ENCODE results near the gene SLC6A19.

DNA sequence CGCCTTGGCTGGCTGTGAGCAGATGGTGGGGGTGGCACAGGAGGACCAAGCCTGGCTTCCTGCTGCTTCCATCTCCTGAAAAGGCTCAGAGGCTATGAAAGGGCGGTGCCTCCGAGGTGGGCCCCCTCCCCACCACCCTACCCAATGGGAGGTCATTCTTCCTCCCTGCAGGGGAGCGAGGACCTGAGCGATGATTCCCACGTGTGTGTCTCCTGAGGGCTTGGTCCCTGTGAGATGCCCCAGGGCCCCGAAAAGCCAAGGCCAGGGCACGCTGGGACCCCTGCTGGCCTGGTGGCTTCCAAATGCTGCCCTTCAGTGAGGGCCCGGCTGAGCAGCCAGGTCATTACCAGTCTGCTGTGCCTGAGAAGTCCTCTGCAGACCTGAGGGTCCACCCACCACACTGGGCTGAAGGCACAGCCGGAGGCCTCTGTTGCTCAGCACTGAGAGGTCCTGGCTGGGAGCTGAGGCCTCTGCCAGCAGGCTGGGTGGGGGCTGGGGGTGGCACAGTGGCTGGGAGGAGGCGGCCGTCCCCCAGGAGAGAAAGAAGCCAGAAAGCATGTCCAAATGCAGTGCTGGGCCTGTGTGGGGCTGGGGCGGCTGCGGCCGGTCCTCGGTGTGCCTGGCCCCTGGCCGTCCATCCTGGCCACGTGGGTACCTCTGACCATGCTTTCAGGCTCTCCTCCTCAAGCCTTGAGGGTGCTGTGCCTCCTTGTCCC, 14.0 kb upstream of the SLC6A19 start:
- no peak for TF ChIP-seq POLR2A (IDR thresholded peaks at IDR 0.05; ENCODE audit: low read depth, low read length)
- no peak for TF ChIP-seq TAF1 (IDR thresholded peaks at IDR 0.05; ENCODE audit: borderline replicate concordance, low read depth, low read length)

All from GM12892 (cell line).